ENCODE measurements around the gene DNAJC16.
A peak's percentile ranks its signal among the peaks of the same experiment; 100 is the strongest.
"Not testable (repeated sequence)": the region's sequence is repeated elsewhere in the genome, so short reads cannot be mapped to it uniquely, and the experiment has no call there.

Gene DNAJC16

GRCh38 chr1:15584489-15585363 lies 58.1 kb downstream of the DNAJC16 start, which contains the start of gene AGMAT:
TSS of gene AGMAT (minus strand) at chr1:15585051. CDS start at chr1:15584967, 84 bp downstream.
- peak; percentile 73 for DNase-seq

- no peak for DNase-seq
These were observed 65.6 kb downstream of the DNAJC16 start for GRCh38 chr1:15592285-15592684.

- no peak for DNase-seq
These were observed 69.4 kb downstream of the DNAJC16 start for GRCh38 chr1:15595809-15596617.

GRCh38 chr1:15598436-15598835 lies 71.8 kb downstream of the DNAJC16 start:
- no peak for DNase-seq

- peak; percentile 94 for DNase-seq
These were observed 76.7 kb downstream of the DNAJC16 start for GRCh38 chr1:15603050-15603965.

- not testable (repeated sequence) for DNase-seq
These were observed 77.3 kb downstream of the DNAJC16 start for GRCh38 chr1:15603966-15604282.

GRCh38 chr1:15604400-15604799 lies 77.8 kb downstream of the DNAJC16 start:
- DNase-seq: not testable (repeated sequence)

GRCh38 chr1:15605398-15606383 lies 79.0 kb downstream of the DNAJC16 start:
- no peak for DNase-seq

GRCh38 chr1:15609631-15610030 lies 83.0 kb downstream of the DNAJC16 start:
- DNase-seq: no peak

- no peak for DNase-seq
These were observed 83.5 kb downstream of the DNAJC16 start for GRCh38 chr1:15610167-15610566.

- no peak for DNase-seq
These were observed 89.9 kb downstream of the DNAJC16 start for GRCh38 chr1:15616373-15617172.

- DNase-seq: peak; percentile 97
These were observed 90.8 kb downstream of the DNAJC16 start, which contains the start of gene DDI2 for GRCh38 chr1:15617173-15618076. TSS of gene DDI2 (plus strand) at chr1:15617458. CDS start at chr1:15617671, 213 bp downstream.

- DNase-seq: no peak
These were observed 91.5 kb downstream of the DNAJC16 start for GRCh38 chr1:15618077-15618654.

GRCh38 chr1:15618655-15619525 lies 92.2 kb downstream of the DNAJC16 start:
- no peak for DNase-seq

GRCh38 chr1:15620155-15620545 lies 93.5 kb downstream of the DNAJC16 start:
- no peak for DNase-seq

GRCh38 chr1:15620902-15621682 lies 94.4 kb downstream of the DNAJC16 start:
- DNase-seq: no peak

- no peak for DNase-seq
These were observed 95.3 kb downstream of the DNAJC16 start for GRCh38 chr1:15621975-15622374.

Data from stimulated activated CD4-positive, alpha-beta T cell treated with anti-CD3 and anti-CD28 coated beads, Interleukin-1b, Interleukin-23, amount 100 ng/mL, for 48 hours (primary cell).